ENCODE measurements around the gene NPM3.

GRCh38 chr10:101807158-101807557 lies 23.9 kb upstream of the NPM3 start:
- TF ChIP-seq CTCF (IDR thresholded peaks at IDR 0.05) (no peak), POLR2A (IDR thresholded peaks at IDR 0.05; ENCODE audit: low read depth) (no peak), EP300 (IDR thresholded peaks at IDR 0.05) (no peak), POLR2AphosphoS5 (IDR thresholded peaks at IDR 0.05) (no peak)
